Ammon's horn (tissue), 1 donor: ENCODE measurements around the gene ZCCHC10.
A peak's percentile ranks its signal among the peaks of the same experiment; 100 is the strongest.
"Not testable (repeated sequence)": the region's sequence is repeated elsewhere in the genome, so short reads cannot be mapped to it uniquely, and the experiment has no call there.

Experiments used
- DNase-seq: peaks from one replicate; pipeline ENCODE4 v3.0.0-alpha.2; 2016; ENCODE audit warnings: low spot score

The ZCCHC10 gene

GRCh38 chr5:132976852-132977251, 49.5 kb downstream of the ZCCHC10 start:
- no peak for DNase-seq

- DNase-seq, result not testable (repeated sequence)
Observed at GRCh38 chr5:132972436-132972828, 53.9 kb downstream of the ZCCHC10 start.

- DNase-seq, result no peak
Observed at GRCh38 chr5:132971483-132972435, 54.6 kb downstream of the ZCCHC10 start.

GRCh38 chr5:132965120-132965519, 61.2 kb downstream of the ZCCHC10 start:
- DNase-seq, result no peak

GRCh38 chr5:132963171-132964104, 62.9 kb downstream of the ZCCHC10 start, which contains the start of gene AFF4:
Gene AFF4 (minus strand): TSS chr5:132963634. CDS start chr5:132937189, 26,445 bp downstream.
- DNase-seq, result peak; percentile 98

GRCh38 chr5:132962429-132963021, 63.8 kb downstream of the ZCCHC10 start:
- DNase-seq, result peak; percentile 58

GRCh38 chr5:132961887-132962286, 64.5 kb downstream of the ZCCHC10 start:
- DNase-seq, result no peak

GRCh38 chr5:132961123-132961815, 65.1 kb downstream of the ZCCHC10 start:
- DNase-seq, result not testable (repeated sequence)

GRCh38 chr5:132956166-132956799, 70.1 kb downstream of the ZCCHC10 start:
- DNase-seq, result not testable (repeated sequence)

GRCh38 chr5:132953710-132954109, 72.6 kb downstream of the ZCCHC10 start:
- DNase-seq, result no peak

- DNase-seq, result no peak
Observed at GRCh38 chr5:132952829-132953228, 73.5 kb downstream of the ZCCHC10 start.

- DNase-seq, result no peak
Observed at GRCh38 chr5:132951897-132952296, 74.5 kb downstream of the ZCCHC10 start.

GRCh38 chr5:132949136-132949535, 77.2 kb downstream of the ZCCHC10 start:
- no peak for DNase-seq

GRCh38 chr5:132947671-132948070, 78.7 kb downstream of the ZCCHC10 start:
- no peak for DNase-seq
